ENCODE measurements around the gene ADCY7.

- TF ChIP-seq, protein P1, sequence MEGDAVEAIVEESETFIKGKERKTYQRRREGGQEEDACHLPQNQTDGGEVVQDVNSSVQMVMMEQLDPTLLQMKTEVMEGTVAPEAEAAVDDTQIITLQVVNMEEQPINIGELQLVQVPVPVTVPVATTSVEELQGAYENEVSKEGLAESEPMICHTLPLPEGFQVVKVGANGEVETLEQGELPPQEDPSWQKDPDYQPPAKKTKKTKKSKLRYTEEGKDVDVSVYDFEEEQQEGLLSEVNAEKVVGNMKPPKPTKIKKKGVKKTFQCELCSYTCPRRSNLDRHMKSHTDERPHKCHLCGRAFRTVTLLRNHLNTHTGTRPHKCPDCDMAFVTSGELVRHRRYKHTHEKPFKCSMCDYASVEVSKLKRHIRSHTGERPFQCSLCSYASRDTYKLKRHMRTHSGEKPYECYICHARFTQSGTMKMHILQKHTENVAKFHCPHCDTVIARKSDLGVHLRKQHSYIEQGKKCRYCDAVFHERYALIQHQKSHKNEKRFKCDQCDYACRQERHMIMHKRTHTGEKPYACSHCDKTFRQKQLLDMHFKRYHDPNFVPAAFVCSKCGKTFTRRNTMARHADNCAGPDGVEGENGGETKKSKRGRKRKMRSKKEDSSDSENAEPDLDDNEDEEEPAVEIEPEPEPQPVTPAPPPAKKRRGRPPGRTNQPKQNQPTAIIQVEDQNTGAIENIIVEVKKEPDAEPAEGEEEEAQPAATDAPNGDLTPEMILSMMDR (IDR thresholded peaks at IDR 0.05; ENCODE audit: poor library complexity), result no peak
- TF ChIP-seq EZH2 (IDR thresholded peaks at IDR 0.05; ENCODE audit: borderline replicate concordance) (no peak), EZH2phosphoT487 (IDR thresholded peaks at IDR 0.05; ENCODE audit: low read depth, severe bottlenecking, unreplicated experiment) (no peak)
Measured at GRCh38 chr16:50290856-50291255, 24.5 kb downstream of the ADCY7 start.
